ENCODE results near the gene CD24.

The CD24 gene

DNA sequence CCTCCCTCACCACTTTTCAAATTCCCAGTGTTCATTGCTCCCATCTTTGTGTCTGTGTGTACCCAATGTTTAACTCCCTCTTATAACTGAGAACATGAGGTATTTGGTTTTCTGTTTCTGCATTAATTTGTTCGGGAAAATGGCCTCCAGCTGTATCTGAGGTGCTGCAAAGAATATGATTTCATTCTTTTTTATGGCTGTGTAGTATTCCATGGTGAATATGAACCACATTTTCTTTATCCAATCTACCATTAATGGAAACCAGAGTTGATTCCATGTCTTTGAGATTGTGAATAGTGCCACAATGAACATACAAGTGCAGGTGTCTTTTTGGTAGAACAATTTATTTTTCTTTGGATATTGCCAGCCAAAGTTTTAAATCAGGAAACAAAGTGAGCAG is 10.4 kb downstream of the CD24 start:
- TF ChIP-seq ESRRG (CRISPR knock-in tag; IDR thresholded peaks at IDR 0.05): no peak
- TF ChIP-seq ZFP30 (CRISPR knock-in tag; IDR thresholded peaks at IDR 0.05): no peak
- TF ChIP-seq, protein P1, sequence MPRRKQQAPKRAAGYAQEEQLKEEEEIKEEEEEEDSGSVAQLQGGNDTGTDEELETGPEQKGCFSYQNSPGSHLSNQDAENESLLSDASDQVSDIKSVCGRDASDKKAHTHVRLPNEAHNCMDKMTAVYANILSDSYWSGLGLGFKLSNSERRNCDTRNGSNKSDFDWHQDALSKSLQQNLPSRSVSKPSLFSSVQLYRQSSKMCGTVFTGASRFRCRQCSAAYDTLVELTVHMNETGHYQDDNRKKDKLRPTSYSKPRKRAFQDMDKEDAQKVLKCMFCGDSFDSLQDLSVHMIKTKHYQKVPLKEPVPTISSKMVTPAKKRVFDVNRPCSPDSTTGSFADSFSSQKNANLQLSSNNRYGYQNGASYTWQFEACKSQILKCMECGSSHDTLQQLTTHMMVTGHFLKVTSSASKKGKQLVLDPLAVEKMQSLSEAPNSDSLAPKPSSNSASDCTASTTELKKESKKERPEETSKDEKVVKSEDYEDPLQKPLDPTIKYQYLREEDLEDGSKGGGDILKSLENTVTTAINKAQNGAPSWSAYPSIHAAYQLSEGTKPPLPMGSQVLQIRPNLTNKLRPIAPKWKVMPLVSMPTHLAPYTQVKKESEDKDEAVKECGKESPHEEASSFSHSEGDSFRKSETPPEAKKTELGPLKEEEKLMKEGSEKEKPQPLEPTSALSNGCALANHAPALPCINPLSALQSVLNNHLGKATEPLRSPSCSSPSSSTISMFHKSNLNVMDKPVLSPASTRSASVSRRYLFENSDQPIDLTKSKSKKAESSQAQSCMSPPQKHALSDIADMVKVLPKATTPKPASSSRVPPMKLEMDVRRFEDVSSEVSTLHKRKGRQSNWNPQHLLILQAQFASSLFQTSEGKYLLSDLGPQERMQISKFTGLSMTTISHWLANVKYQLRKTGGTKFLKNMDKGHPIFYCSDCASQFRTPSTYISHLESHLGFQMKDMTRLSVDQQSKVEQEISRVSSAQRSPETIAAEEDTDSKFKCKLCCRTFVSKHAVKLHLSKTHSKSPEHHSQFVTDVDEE (CRISPR knock-in tag; IDR thresholded peaks at IDR 0.05): no peak
- ATAC-seq: no peak

DNA sequence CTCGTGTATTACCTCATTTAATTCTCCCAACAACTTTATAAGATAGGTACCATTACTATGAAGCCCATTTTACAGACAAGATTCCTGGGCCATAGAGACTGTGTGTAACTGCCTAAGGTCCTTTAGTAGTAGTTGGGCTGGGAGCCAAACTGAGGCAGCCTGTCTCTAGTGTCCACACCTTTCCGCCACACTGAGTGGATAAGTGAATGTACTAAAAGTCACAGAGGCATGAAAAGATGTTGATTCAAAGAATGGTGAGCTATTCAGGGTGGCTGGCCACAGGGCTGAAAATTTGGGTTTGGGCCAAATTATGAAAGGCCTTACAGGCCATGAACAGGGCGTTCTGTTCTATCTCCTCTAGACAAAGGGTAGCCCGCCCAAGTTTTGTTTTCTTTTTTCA is 11.0 kb downstream of the CD24 start:
- TF ChIP-seq OSR1 (CRISPR knock-in tag; IDR thresholded peaks at IDR 0.05): no peak
- TF ChIP-seq, protein P1 (CRISPR knock-in tag; IDR thresholded peaks at IDR 0.05): no peak
- TF ChIP-seq SNAI2 (CRISPR knock-in tag; IDR thresholded peaks at IDR 0.05): no peak
- TF ChIP-seq ZNF565 (CRISPR knock-in tag; conservative IDR thresholded peaks at IDR 0.05; ENCODE audit: low read depth): no peak
- no peak for TF ChIP-seq CSDC2 (CRISPR knock-in tag; IDR thresholded peaks at IDR 0.05)
- TF ChIP-seq, protein P2, sequence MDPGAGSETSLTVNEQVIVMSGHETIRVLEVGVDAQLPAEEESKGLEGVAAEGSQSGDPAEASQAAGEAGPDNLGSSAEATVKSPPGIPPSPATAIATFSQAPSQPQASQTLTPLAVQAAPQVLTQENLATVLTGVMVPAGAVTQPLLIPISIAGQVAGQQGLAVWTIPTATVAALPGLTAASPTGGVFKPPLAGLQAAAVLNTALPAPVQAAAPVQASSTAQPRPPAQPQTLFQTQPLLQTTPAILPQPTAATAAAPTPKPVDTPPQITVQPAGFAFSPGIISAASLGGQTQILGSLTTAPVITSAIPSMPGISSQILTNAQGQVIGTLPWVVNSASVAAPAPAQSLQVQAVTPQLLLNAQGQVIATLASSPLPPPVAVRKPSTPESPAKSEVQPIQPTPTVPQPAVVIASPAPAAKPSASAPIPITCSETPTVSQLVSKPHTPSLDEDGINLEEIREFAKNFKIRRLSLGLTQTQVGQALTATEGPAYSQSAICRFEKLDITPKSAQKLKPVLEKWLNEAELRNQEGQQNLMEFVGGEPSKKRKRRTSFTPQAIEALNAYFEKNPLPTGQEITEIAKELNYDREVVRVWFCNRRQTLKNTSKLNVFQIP (CRISPR knock-in tag; IDR thresholded peaks at IDR 0.05; ENCODE audit: borderline replicate concordance, low read depth): no peak
- TF ChIP-seq, protein P3, sequence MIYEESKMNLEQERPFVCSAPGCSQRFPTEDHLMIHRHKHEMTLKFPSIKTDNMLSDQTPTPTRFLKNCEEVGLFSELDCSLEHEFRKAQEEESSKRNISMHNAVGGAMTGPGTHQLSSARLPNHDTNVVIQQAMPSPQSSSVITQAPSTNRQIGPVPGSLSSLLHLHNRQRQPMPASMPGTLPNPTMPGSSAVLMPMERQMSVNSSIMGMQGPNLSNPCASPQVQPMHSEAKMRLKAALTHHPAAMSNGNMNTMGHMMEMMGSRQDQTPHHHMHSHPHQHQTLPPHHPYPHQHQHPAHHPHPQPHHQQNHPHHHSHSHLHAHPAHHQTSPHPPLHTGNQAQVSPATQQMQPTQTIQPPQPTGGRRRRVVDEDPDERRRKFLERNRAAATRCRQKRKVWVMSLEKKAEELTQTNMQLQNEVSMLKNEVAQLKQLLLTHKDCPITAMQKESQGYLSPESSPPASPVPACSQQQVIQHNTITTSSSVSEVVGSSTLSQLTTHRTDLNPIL (CRISPR knock-in tag; IDR thresholded peaks at IDR 0.05; ENCODE audit: low read depth): no peak
- TF ChIP-seq PPARA (CRISPR knock-in tag; IDR thresholded peaks at IDR 0.05; ENCODE audit: borderline replicate concordance): no peak
- TF ChIP-seq, protein P4, sequence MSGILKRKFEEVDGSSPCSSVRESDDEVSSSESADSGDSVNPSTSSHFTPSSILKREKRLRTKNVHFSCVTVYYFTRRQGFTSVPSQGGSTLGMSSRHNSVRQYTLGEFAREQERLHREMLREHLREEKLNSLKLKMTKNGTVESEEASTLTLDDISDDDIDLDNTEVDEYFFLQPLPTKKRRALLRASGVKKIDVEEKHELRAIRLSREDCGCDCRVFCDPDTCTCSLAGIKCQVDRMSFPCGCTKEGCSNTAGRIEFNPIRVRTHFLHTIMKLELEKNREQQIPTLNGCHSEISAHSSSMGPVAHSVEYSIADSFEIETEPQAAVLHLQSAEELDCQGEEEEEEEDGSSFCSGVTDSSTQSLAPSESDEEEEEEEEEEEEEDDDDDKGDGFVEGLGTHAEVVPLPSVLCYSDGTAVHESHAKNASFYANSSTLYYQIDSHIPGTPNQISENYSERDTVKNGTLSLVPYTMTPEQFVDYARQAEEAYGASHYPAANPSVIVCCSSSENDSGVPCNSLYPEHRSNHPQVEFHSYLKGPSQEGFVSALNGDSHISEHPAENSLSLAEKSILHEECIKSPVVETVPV (CRISPR knock-in tag; IDR thresholded peaks at IDR 0.05): no peak
- no peak for TF ChIP-seq ZNF8 (CRISPR knock-in tag; IDR thresholded peaks at IDR 0.05)
- no peak for TF ChIP-seq ISL1 (CRISPR knock-in tag; IDR thresholded peaks at IDR 0.05)
- no peak for TF ChIP-seq ZFP30 (CRISPR knock-in tag; IDR thresholded peaks at IDR 0.05)
- no peak for TF ChIP-seq TOX (CRISPR knock-in tag; IDR thresholded peaks at IDR 0.05; ENCODE audit: borderline replicate concordance)
- TF ChIP-seq ZNF70 (CRISPR knock-in tag; IDR thresholded peaks at IDR 0.05): no peak
- TF ChIP-seq, protein P5, sequence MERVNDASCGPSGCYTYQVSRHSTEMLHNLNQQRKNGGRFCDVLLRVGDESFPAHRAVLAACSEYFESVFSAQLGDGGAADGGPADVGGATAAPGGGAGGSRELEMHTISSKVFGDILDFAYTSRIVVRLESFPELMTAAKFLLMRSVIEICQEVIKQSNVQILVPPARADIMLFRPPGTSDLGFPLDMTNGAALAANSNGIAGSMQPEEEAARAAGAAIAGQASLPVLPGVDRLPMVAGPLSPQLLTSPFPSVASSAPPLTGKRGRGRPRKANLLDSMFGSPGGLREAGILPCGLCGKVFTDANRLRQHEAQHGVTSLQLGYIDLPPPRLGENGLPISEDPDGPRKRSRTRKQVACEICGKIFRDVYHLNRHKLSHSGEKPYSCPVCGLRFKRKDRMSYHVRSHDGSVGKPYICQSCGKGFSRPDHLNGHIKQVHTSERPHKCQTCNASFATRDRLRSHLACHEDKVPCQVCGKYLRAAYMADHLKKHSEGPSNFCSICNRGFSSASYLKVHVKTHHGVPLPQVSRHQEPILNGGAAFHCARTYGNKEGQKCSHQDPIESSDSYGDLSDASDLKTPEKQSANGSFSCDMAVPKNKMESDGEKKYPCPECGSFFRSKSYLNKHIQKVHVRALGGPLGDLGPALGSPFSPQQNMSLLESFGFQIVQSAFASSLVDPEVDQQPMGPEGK (CRISPR knock-in tag; IDR thresholded peaks at IDR 0.05; ENCODE audit: borderline replicate concordance): no peak
- no peak for TF ChIP-seq RARB (CRISPR knock-in tag; IDR thresholded peaks at IDR 0.05)
- TF ChIP-seq ARNTL (CRISPR knock-in tag; IDR thresholded peaks at IDR 0.05; ENCODE audit: borderline replicate concordance, low read depth): no peak

DNA sequence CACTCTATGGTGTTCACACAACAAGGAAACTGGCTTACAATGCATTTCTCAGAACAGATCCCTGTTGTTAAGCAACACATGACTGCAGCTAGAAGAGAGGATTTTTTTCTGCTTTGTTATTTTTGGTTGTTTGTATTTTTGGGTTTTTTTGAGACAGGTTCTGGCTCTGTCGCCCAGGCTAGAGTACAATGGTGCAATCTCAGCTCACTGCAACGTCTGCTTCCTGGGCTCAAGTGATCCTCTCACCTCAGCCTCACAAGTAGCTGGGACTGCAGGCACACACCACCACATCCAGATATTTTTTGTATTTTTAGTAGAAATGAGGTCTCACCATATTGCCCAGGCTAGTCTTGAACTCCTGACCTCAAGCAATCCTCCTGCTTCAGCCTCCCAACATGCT is 12.7 kb downstream of the CD24 start:
- ATAC-seq: no peak
- TF ChIP-seq, protein P2 (CRISPR knock-in tag; IDR thresholded peaks at IDR 0.05; ENCODE audit: borderline replicate concordance, low read depth): no peak
- no peak for TF ChIP-seq ZFP3 (CRISPR knock-in tag; IDR thresholded peaks at IDR 0.05)
- TF ChIP-seq RARB (CRISPR knock-in tag; IDR thresholded peaks at IDR 0.05): no peak
- TF ChIP-seq PPARA (CRISPR knock-in tag; IDR thresholded peaks at IDR 0.05; ENCODE audit: borderline replicate concordance): no peak
- TF ChIP-seq CSDC2 (CRISPR knock-in tag; IDR thresholded peaks at IDR 0.05): no peak
- TF ChIP-seq SNAI2 (CRISPR knock-in tag; IDR thresholded peaks at IDR 0.05): no peak
- TF ChIP-seq ZC3H10 (CRISPR knock-in tag; IDR thresholded peaks at IDR 0.05): no peak
- TF ChIP-seq, protein P3 (CRISPR knock-in tag; IDR thresholded peaks at IDR 0.05; ENCODE audit: low read depth): no peak

More for the DNA sequence above, 11.0 kb downstream of the CD24 start:
- no peak for ATAC-seq

Data from SK-N-SH treated with all-trans-retinoic acid at 6 μM for 48 hours (cell line).